Measurements from ENCODE around the gene BTBD9.

BTBD9 gene

DNA sequence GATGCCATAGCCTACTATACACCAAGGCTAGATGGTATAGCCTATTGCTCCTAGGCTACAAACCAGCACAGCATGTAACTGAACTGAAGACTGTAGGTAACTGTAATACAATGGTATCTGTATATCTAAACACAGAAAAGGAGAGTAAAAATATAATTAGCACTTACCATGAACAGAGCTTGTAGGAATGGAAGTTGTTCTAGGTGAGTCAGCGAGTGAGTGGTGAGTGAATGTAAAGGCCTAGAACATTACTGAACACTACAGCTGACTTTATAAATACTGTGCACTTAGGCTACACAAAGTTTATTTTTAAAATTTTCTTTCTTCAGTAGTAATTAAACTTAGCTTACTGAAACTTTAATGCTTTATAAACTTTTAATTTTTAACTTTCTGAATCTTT is 129.5 kb downstream of the BTBD9 start:
- no peak for TF ChIP-seq ZNF565 (CRISPR knock-in tag; conservative IDR thresholded peaks at IDR 0.05; ENCODE audit: low read depth)
- no peak for TF ChIP-seq TSHZ2 (CRISPR knock-in tag; IDR thresholded peaks at IDR 0.05)
- no peak for TF ChIP-seq TOX (CRISPR knock-in tag; IDR thresholded peaks at IDR 0.05; ENCODE audit: borderline replicate concordance)
- no peak for TF ChIP-seq ZFP3 (CRISPR knock-in tag; IDR thresholded peaks at IDR 0.05)
- TF ChIP-seq OSR1 (CRISPR knock-in tag; IDR thresholded peaks at IDR 0.05), result no peak
- TF ChIP-seq ZNF70 (CRISPR knock-in tag; IDR thresholded peaks at IDR 0.05), result no peak
- no peak for TF ChIP-seq ZFP30 (CRISPR knock-in tag; IDR thresholded peaks at IDR 0.05)
- TF ChIP-seq BACH2 (CRISPR knock-in tag; IDR thresholded peaks at IDR 0.05; ENCODE audit: borderline replicate concordance), result no peak
- TF ChIP-seq ZC3H10 (CRISPR knock-in tag; IDR thresholded peaks at IDR 0.05), result no peak
- TF ChIP-seq ZNF8 (CRISPR knock-in tag; IDR thresholded peaks at IDR 0.05), result no peak
- no peak for TF ChIP-seq ISL1 (CRISPR knock-in tag; IDR thresholded peaks at IDR 0.05)
- no peak for TF ChIP-seq PPARA (CRISPR knock-in tag; IDR thresholded peaks at IDR 0.05; ENCODE audit: borderline replicate concordance)
- no peak for TF ChIP-seq ARNTL (CRISPR knock-in tag; IDR thresholded peaks at IDR 0.05; ENCODE audit: borderline replicate concordance, low read depth)
- TF ChIP-seq, protein P1, sequence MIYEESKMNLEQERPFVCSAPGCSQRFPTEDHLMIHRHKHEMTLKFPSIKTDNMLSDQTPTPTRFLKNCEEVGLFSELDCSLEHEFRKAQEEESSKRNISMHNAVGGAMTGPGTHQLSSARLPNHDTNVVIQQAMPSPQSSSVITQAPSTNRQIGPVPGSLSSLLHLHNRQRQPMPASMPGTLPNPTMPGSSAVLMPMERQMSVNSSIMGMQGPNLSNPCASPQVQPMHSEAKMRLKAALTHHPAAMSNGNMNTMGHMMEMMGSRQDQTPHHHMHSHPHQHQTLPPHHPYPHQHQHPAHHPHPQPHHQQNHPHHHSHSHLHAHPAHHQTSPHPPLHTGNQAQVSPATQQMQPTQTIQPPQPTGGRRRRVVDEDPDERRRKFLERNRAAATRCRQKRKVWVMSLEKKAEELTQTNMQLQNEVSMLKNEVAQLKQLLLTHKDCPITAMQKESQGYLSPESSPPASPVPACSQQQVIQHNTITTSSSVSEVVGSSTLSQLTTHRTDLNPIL (CRISPR knock-in tag; IDR thresholded peaks at IDR 0.05; ENCODE audit: low read depth), result no peak
- peak; percentile 40 for ATAC-seq

GRCh38 chr6:38509713-38510112 is 130.0 kb downstream of the BTBD9 start:
- TF ChIP-seq CSDC2 (CRISPR knock-in tag; IDR thresholded peaks at IDR 0.05), result no peak
- 0 out of 2 replicates have a peak, but pooled peaks have one; percentile 31 for TF ChIP-seq TOX (CRISPR knock-in tag; IDR thresholded peaks at IDR 0.05; ENCODE audit: borderline replicate concordance)
- peak; percentile 84 for ATAC-seq

- ATAC-seq, result peak; percentile 73
- TF ChIP-seq PATZ1 (CRISPR knock-in tag; IDR thresholded peaks at IDR 0.05; ENCODE audit: borderline replicate concordance) (no peak), ESRRG (CRISPR knock-in tag; IDR thresholded peaks at IDR 0.05) (no peak), POU6F1 (CRISPR knock-in tag; IDR thresholded peaks at IDR 0.05; ENCODE audit: borderline replicate concordance, low read depth) (no peak), ZC3H10 (CRISPR knock-in tag; IDR thresholded peaks at IDR 0.05) (no peak), GLIS3 (CRISPR knock-in tag; IDR thresholded peaks at IDR 0.05) (no peak), ZNF565 (CRISPR knock-in tag; conservative IDR thresholded peaks at IDR 0.05; ENCODE audit: low read depth) (no peak), ISL1 (CRISPR knock-in tag; IDR thresholded peaks at IDR 0.05) (no peak)
Observed at GRCh38 chr6:38508894-38509293, 130.8 kb downstream of the BTBD9 start.

DNA sequence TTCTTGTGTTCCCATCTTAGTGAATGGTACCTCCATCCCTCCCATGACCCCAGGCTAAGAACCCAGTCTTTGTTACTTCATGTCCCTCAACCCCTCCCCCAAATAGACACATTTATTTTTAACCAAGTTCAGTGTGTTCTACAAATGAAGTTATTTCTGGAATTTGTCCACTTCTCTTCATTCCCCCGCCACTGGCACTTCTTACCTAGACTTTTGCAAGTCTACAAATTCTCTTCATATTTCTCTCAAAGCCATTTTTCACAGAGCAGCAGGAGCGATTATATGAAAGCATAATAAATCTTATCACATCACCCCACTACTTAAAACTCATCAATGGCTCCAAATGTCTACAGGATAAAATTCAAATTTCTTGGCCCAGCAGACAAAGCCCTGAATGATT is 131.4 kb downstream of the BTBD9 start:
- ATAC-seq, result no peak
- TF ChIP-seq RARB (CRISPR knock-in tag; IDR thresholded peaks at IDR 0.05) (no peak), ZNF70 (CRISPR knock-in tag; IDR thresholded peaks at IDR 0.05) (no peak), ZFP3 (CRISPR knock-in tag; IDR thresholded peaks at IDR 0.05) (no peak), PATZ1 (CRISPR knock-in tag; IDR thresholded peaks at IDR 0.05; ENCODE audit: borderline replicate concordance) (no peak), POU6F1 (CRISPR knock-in tag; IDR thresholded peaks at IDR 0.05; ENCODE audit: borderline replicate concordance, low read depth) (no peak), CSRNP3 (CRISPR knock-in tag; IDR thresholded peaks at IDR 0.05) (no peak), TCF4 (CRISPR knock-in tag; IDR thresholded peaks at IDR 0.05; ENCODE audit: borderline replicate concordance) (no peak), OSR1 (CRISPR knock-in tag; IDR thresholded peaks at IDR 0.05) (no peak), TOX (CRISPR knock-in tag; IDR thresholded peaks at IDR 0.05; ENCODE audit: borderline replicate concordance) (no peak), ARNTL (CRISPR knock-in tag; IDR thresholded peaks at IDR 0.05; ENCODE audit: borderline replicate concordance, low read depth) (no peak), ISL1 (CRISPR knock-in tag; IDR thresholded peaks at IDR 0.05) (no peak), ESRRG (CRISPR knock-in tag; IDR thresholded peaks at IDR 0.05) (no peak), PPARA (CRISPR knock-in tag; IDR thresholded peaks at IDR 0.05; ENCODE audit: borderline replicate concordance) (no peak), ZC3H10 (CRISPR knock-in tag; IDR thresholded peaks at IDR 0.05) (no peak), ZNF565 (CRISPR knock-in tag; conservative IDR thresholded peaks at IDR 0.05; ENCODE audit: low read depth) (no peak), CSDC2 (CRISPR knock-in tag; IDR thresholded peaks at IDR 0.05) (no peak), ZFP30 (CRISPR knock-in tag; IDR thresholded peaks at IDR 0.05) (no peak)
